GM21381 (cell line): ENCODE data around the gene PSMD7.
A peak's percentile ranks its signal among the peaks of the same experiment; 100 is the strongest.

Source experiments
- ATAC-seq: cut with Tn5 transposase; IDR thresholded peaks from one replicate; pipeline ENCODE4 v1.9.1; 2021; ENCODE audit warnings: mild to moderate bottlenecking, moderate library complexity; ENCODE audit not compliant: unreplicated experiment

Gene PSMD7

DNA sequence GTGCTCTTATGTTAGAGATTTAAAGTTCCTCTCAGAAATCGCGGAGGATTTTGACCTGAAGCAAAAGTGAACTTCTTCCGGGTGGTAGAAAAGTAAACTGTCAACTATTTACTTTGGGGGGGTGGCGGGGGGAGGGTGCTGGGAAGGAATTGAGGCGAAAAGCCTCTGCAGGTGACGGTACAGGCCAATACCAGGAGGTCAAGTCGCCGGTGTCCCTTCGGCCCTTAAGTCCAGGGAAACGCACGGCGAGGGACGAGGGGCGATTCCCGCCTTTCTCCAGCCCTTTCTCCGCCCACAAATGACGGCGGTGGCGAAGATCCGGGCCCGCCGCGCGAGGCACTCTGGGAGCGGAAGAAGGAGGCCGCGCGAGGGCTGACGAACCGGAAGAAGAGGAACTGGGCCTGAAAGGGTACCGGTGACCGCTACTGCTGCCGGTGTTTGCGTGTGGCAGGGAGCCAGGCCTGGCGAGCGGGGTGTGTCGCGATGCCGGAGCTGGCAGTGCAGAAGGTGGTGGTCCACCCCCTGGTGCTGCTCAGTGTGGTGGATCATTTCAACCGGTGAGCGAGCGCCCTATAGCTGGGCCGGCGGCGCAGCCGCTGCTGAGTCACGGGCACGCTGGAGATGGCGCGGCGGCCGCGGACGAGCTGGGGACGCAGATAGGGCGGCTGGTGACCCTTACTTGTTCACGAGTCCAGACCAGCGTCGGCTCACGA, at the start of gene PSMD7:
Gene PSMD7, plus strand, starts transcription at position 383 of the 713 bp plus-strand sequence. Its CDS starts 101 bp downstream, at position 484.
- peak; percentile 93 for ATAC-seq

DNA sequence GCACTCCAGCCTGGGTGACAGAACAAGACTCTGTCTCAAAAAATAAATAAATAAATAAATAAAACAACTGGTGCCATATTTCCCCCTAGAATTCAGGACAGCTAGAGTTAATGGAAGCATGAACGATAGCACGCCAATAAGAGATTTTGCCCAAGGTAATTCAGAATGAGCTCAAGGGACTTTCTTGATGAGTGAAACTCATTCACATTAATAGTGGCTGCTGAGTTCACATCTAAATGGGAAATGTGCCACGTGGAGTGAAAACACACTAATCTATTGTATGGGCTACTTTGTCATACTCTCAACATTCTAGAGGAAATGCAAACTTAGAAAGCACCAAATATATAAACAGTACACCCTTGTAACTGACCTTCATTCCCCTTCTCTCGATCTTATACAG, 47.4 kb upstream of the PSMD7 start:
- ATAC-seq = no peak

DNA sequence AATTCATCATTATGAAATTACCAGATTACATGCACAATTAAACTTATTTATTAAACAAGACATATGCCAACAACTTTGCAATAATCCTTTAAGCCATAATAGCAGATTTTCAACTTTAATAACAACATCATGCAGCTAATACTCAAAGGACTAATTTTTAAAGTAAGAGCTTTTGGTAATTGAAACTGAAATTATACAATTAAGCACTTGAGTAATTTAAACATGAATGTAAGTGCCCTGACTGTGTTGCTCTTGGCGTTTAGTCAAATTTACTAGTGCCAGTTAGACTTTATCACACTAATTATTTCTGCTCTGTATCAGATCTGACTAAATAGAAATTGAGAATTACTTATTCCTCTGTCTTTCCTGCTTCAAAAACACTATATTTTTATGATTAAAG, 46.8 kb upstream of the PSMD7 start:
- no peak for ATAC-seq

GRCh38 chr16:74252329-74252728, 44.3 kb upstream of the PSMD7 start:
- no peak for ATAC-seq

DNA sequence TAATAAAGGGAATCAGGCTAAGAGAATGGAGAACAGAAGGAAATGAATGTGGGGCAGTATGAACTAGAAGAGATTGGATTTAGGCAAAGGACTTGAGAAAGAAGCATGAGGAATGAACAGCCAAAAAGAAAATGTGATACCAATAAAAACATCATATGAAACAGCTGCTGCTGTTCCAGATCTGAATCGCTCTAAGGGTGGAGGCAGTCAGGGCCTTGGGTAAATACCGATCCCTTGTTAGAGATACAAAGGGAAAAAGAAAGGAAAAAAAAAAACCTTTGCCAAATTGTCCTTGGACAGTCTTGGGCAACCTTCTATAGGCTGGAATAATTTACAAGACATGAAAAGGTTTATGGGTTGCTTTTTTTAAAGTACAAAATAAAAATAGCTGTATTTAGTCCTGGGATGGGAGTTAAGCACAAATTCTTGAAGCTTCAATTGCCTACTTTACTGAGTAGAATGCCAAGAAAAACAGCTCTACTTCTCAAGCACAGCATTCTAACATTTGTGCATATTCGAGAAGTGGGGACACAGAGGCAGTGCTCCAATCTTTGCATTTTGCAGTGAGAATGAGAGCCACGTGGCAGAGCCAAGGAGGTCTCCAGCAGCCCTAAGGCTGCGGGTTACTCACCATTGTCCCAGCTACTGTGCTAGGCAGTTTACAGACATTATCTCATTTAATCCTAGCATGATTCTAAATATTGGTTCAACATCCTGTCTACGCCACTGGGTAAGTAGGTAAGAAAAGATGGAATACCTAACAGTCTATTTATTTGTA, 43.3 kb upstream of the PSMD7 start:
- no peak for ATAC-seq

GRCh38 chr16:74257061-74257460, 39.6 kb upstream of the PSMD7 start:
- ATAC-seq = no peak

DNA sequence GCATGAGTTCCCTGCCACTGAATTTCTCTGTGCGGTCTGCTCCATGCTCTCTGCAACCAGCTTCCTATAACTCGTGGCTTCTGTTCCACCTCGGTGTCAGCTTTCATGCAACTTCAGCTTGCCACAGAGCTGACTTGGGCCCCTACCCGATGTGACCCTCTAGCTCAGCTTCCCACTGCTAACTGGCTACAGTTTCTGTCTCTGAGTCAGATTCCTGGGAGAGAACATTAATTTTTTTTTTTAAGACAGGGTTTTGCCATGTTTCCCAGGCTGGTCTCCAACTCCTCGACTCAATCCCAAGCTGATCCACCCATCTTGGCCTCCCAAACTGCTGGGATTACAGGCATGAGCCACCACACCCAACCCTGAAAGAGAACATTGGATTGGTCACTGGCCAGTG, 35.5 kb upstream of the PSMD7 start:
- no peak for ATAC-seq

- ATAC-seq = no peak
Measured at GRCh38 chr16:74264811-74265210, 31.8 kb upstream of the PSMD7 start.

- ATAC-seq = no peak
Measured at GRCh38 chr16:74268372-74268782, 28.2 kb upstream of the PSMD7 start.

- no peak for ATAC-seq
Measured at GRCh38 chr16:74271872-74272271, 24.7 kb upstream of the PSMD7 start.

DNA sequence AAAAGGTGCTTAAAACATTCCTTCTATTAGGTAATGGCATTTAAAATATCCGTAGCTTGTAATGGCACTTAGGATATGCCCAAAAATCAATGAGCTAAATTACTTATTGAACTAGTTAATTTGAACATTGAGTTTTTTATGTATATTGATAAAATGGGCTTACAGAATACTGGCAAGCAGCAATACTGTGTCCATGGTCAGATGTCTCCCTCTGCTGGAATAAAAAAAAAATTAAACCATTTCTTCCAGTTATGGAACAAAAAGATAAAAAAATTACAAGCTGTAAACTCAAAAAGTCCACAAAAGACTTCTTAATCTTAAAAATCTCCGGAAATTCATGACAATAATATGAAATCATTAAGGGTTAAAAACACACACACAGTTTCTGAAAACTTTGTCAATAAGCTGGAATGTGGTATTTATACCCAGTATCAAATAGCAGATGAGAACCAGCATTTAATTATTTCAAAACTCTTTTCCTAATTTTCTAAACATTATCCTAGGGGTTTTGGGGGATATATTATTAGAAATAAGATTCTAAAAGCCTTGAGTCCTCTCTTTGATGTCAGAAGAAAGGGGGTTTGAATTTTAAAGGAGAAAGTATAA, 21.5 kb upstream of the PSMD7 start:
- ATAC-seq = no peak

DNA sequence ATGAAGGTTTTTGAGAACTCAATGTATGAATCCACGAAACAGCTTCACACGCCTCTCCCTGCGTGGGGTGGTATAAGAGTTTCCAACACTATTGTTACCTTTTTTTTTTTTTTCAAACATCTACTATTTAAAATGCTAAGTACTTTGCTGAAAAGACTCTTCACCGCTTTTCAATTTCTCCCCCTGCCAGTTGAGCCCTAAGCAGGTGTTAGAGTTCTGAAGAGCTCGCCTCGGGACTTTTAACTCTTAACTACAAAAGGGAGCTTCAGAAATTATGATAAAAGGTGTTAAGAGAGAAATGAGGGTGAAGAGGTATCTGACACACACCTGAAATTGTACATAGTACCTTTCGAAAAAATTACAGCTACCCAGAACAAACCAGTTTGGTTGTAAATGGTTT, 20.9 kb upstream of the PSMD7 start:
- ATAC-seq = no peak

DNA sequence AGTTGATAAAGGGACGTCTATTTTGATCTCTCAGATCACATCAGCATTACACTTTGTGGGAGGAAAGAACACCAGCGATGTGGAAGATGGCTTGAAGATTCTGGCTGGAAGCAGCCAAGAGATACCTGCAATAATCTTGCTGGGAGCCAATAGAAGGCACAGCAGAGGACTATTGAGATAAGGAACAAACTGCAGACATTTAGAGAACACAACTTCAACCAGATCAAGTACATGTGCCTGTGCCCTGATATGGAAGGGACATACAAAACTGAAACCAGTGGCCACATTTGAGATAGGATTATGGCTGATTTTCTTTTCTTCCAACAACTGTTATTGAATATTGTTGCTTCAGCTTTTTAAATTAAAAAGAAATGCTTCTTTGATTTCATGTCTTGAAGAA, 18.6 kb upstream of the PSMD7 start:
- ATAC-seq = no peak

- ATAC-seq = no peak
Measured at GRCh38 chr16:74279266-74279665, 17.3 kb upstream of the PSMD7 start.

DNA sequence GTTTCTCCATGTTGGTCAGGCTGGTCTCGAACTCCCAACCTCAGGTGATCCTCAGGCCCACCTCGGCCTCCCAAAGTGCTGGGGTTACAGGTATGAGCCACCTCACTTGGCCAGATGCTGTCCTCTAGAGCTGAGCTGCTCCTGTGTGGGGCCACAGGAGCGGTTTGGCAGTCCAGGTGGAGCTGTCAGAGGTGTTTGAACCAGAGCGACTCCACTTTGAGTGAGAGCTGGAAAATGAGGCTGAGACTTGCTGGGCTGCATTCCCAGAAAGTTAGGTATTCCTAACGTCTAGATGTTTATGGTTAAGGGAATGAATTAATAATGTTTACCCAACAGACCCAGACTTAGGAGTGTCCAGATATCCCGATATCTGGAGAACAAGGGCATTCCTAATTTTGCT, 16.8 kb upstream of the PSMD7 start:
- no peak for ATAC-seq

DNA sequence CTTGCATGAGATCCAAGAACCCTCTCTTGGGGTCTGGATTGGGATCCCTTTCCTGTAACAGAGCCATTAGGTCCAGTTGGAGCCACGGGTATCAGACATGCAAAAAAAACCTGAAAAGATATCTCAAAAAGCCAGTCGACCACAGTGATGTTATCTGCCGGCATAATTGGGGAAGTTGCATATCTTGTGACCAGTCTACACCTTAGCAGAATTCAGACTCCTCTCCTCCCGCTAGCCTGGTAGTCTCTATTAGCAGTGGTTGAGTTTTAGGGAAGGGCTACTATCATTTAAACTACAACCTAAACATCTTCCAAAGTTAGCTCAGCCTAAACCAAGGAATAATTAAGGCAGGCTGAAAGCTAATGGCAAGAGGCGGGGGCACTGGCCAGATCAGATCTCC, 16.2 kb upstream of the PSMD7 start:
- ATAC-seq = no peak

GRCh38 chr16:74281300-74281699, 15.3 kb upstream of the PSMD7 start:
- no peak for ATAC-seq

DNA sequence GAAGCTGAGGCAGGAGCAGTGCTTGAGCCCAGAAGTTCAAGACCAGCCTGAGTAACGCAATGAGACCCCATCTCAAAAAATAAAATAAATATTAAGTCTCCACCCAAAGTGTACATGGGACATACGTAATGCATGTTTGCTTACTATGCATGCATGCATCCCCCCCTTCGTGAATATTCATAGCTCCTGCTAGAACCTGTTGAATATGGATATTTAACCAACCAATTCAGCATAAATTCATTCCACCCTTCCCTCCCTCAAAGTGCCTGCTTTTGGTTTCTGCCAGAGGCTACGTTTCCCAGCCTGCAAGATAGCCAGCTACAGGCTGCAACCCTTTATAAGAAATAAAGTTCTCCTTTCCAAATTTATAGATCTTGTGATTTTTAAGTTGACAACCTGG, 12.9 kb upstream of the PSMD7 start:
- no peak for ATAC-seq

- no peak for ATAC-seq
Measured at GRCh38 chr16:74288065-74288464, 8.5 kb upstream of the PSMD7 start.

DNA sequence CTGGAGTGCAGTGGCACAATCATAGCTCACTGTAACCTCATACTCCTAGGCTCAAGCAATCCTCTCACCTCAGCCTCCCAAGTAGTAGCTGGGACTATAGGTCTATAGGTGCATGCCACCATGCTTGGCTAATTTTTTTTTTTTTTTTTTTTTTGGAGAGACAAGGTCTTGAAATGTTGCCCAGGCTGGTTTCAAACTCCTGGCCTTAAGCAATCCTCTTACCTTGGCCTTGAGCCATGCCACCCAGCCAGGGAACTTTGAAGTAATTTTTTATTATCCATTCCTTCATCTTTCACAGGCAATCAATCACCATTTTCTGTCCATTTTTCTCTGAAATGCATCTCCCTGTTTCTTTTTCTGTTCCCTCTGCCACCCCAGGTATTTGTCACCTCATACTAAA, 6.3 kb upstream of the PSMD7 start:
- no peak for ATAC-seq

GRCh38 chr16:74291176-74291575, 5.4 kb upstream of the PSMD7 start:
- ATAC-seq = no peak

DNA sequence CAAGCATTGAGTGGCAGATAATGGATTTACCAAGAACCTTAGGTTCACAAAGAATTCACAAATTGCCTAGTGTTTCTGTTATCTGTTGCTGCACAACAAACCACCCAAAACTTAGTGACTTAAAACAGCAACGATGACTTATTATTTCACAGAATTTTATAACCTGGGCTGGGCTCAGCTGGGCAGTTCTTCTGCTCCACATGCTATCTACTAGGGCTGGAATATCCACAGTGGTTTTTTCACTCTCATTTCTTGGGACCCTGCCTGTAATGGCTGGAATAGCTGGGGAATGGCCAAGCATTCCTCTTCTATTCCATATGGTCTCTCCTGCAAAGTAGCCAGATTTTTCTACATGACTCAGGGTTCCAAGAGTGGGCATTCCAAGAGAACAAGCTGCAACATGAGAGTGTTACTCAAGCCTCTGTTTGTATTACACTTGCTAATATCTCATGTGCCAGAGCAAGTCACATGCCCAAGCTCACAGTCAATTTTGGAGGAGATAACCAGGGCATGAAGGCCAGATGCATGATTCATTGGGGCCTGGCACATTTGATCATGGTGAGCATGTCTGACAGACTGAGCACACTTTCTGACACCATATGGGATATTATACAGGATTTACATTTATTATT, 4.9 kb upstream of the PSMD7 start:
- ATAC-seq = no peak
